SK-N-SH (cell line): Measurements from ENCODE around the gene SOX18.

Experiments used
- EP300 ChIP-seq, 2 experiments: IDR thresholded peaks; 2 replicates each; pipeline versions ENCODE4 v1.4.0 to v1.6.1; 2012; ENCODE audit warnings: borderline replicate concordance in 1 of 2, low read depth in 1 of 2, low read length in 1 of 2
- FOXJ3 ChIP-seq: sonication (generic); formaldehyde crosslinking; IDR thresholded peaks from 2 replicates; pipeline ENCODE4 v1.5.1; 2020; ENCODE audit warnings: mild to moderate bottlenecking, missing genetic modification reagents
- MEF2A ChIP-seq: IDR thresholded peaks from 2 replicates; pipeline ENCODE4 v1.4.0; 2012; ENCODE audit warnings: low read depth, borderline replicate concordance
- POLR2AphosphoS5 ChIP-seq: IDR thresholded peaks from 2 replicates; pipeline ENCODE4 v1.6.1; 2012; ENCODE audit warnings: low read depth, low read length
- SMC3 ChIP-seq: IDR thresholded peaks from 2 replicates; pipeline ENCODE4 v1.6.1; 2012; ENCODE audit warnings: low read depth, low read length, improper control_type of control experiment
- TAF1 ChIP-seq: IDR thresholded peaks from 2 replicates; pipeline ENCODE4 v1.6.1; 2012; ENCODE audit warnings: low read depth, mild to moderate bottlenecking, low read length, moderate library complexity, borderline replicate concordance
- TF ChIP-seq, protein P1 (sequence below): fragments of 150-350 bp; IDR thresholded peaks from 2 replicates; pipeline ENCODE4 v1.6.1; 2017; ENCODE audit warnings: antibody characterized with exemption, low read length, low read depth, borderline replicate concordance
- TF ChIP-seq, protein P2 (sequence below): fragments of 200-600 bp; sonication (generic); IDR thresholded peaks from 2 replicates; pipeline ENCODE4 v1.6.1; 2017; ENCODE audit warnings: antibody characterized with exemption, mild to moderate bottlenecking, moderate library complexity
- TF ChIP-seq, protein P3 (sequence below): IDR thresholded peaks from 2 replicates; pipeline ENCODE4 v1.4.0; 2012; ENCODE audit warnings: low read depth
- TF ChIP-seq, protein P4 (sequence below): IDR thresholded peaks from 2 replicates; pipeline ENCODE4 v1.4.0; 2012; ENCODE audit warnings: low read depth, borderline replicate concordance

DNA sequence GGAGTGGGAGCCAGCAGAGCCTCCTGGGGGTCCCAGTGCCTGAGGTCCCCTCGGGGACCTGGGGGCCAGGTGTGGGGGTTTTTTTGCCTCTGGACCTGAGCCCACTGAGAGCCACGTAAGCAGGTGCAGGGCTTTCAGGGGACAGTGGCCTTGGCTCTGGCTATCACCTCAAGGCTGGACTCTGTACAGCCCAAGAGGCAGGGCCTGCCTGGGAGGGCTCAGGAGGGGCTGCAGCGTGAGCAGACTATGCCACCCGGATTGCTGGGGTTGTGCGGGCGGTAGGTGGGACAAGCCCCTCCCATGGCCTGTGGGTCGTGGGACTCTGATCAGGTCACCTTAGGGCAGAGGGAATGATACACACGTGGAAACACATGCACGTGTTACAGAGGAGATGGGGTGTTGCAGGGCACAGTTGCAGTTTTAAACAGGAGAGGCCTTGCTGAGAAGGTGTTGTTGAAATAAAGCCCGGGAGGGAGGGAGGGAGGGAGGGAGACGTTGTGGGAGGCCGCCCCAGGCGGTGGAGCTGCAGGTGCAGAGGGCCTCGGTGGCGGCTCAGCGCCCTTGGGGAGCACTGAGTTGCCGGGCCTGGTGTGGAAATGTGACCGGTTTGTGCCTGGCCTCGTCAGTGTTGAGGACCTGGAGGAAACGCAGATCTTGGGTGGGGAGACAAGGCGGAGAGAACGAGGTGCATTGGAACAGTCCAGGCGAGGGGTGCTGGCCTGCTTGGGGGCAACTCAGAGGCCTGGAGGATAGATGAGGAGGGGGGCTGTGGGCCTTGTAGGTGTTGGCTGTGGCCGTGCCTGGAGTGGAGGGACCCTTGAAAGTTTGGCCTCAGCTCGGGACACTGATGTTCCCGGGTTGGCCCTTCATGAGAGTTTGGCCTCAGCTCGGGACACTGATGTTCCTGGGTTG, 15.9 kb upstream of the SOX18 start:
- TF ChIP-seq, protein P1, sequence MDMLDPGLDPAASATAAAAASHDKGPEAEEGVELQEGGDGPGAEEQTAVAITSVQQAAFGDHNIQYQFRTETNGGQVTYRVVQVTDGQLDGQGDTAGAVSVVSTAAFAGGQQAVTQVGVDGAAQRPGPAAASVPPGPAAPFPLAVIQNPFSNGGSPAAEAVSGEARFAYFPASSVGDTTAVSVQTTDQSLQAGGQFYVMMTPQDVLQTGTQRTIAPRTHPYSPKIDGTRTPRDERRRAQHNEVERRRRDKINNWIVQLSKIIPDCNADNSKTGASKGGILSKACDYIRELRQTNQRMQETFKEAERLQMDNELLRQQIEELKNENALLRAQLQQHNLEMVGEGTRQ, result no peak
- no peak for TF ChIP-seq SMC3
- no peak for TF ChIP-seq POLR2AphosphoS5
- TF ChIP-seq, protein P2, sequence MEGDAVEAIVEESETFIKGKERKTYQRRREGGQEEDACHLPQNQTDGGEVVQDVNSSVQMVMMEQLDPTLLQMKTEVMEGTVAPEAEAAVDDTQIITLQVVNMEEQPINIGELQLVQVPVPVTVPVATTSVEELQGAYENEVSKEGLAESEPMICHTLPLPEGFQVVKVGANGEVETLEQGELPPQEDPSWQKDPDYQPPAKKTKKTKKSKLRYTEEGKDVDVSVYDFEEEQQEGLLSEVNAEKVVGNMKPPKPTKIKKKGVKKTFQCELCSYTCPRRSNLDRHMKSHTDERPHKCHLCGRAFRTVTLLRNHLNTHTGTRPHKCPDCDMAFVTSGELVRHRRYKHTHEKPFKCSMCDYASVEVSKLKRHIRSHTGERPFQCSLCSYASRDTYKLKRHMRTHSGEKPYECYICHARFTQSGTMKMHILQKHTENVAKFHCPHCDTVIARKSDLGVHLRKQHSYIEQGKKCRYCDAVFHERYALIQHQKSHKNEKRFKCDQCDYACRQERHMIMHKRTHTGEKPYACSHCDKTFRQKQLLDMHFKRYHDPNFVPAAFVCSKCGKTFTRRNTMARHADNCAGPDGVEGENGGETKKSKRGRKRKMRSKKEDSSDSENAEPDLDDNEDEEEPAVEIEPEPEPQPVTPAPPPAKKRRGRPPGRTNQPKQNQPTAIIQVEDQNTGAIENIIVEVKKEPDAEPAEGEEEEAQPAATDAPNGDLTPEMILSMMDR, result no peak
- TF ChIP-seq EP300 (IDR thresholded peaks at IDR 0.05; ENCODE audit: borderline replicate concordance in 1 of 2, low read depth in 1 of 2, low read length in 1 of 2), result no peak
- TF ChIP-seq FOXJ3 (CRISPR knock-in tag), result no peak
- TF ChIP-seq, protein P3, sequence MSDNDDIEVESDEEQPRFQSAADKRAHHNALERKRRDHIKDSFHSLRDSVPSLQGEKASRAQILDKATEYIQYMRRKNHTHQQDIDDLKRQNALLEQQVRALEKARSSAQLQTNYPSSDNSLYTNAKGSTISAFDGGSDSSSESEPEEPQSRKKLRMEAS, result no peak
- no peak for TF ChIP-seq MEF2A
- TF ChIP-seq TAF1, result no peak
- TF ChIP-seq, protein P4, sequence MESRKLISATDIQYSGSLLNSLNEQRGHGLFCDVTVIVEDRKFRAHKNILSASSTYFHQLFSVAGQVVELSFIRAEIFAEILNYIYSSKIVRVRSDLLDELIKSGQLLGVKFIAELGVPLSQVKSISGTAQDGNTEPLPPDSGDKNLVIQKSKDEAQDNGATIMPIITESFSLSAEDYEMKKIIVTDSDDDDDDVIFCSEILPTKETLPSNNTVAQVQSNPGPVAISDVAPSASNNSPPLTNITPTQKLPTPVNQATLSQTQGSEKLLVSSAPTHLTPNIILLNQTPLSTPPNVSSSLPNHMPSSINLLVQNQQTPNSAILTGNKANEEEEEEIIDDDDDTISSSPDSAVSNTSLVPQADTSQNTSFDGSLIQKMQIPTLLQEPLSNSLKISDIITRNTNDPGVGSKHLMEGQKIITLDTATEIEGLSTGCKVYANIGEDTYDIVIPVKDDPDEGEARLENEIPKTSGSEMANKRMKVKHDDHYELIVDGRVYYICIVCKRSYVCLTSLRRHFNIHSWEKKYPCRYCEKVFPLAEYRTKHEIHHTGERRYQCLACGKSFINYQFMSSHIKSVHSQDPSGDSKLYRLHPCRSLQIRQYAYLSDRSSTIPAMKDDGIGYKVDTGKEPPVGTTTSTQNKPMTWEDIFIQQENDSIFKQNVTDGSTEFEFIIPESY, result no peak
